ENCODE measurements around the gene FUOM.
"Not testable (repeated sequence)": the region's sequence is repeated elsewhere in the genome, so short reads cannot be mapped to it uniquely, and the experiment has no call there.

DNA sequence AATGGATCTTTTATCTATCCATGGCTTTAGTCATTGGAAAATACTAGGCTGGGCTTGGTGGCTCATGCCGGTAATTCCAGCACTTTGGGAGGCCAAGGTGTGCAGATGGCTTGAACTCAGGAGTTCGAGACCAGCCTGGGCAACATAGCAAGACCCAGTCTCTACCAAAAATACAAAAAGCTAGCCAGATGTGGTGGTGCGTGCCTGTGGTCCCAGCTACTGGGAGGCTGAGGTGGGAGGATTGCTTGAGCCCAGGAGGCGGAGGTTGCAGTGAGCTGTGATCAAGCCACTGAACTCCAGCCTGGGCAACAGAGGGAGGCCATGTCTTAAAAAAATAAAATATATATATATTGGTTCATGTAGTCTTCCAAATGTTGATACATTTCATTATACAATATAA lies 29.1 kb upstream of the FUOM start:
- TF ChIP-seq, protein P1, sequence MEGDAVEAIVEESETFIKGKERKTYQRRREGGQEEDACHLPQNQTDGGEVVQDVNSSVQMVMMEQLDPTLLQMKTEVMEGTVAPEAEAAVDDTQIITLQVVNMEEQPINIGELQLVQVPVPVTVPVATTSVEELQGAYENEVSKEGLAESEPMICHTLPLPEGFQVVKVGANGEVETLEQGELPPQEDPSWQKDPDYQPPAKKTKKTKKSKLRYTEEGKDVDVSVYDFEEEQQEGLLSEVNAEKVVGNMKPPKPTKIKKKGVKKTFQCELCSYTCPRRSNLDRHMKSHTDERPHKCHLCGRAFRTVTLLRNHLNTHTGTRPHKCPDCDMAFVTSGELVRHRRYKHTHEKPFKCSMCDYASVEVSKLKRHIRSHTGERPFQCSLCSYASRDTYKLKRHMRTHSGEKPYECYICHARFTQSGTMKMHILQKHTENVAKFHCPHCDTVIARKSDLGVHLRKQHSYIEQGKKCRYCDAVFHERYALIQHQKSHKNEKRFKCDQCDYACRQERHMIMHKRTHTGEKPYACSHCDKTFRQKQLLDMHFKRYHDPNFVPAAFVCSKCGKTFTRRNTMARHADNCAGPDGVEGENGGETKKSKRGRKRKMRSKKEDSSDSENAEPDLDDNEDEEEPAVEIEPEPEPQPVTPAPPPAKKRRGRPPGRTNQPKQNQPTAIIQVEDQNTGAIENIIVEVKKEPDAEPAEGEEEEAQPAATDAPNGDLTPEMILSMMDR (conservative IDR thresholded peaks at IDR 0.05; ENCODE audit: low read depth in 2 of 2): not testable (repeated sequence)
- not testable (repeated sequence) for TF ChIP-seq POLR2AphosphoS5 (IDR thresholded peaks at IDR 0.05; ENCODE audit: low read depth); EZH2 (IDR thresholded peaks at IDR 0.05; ENCODE audit: low read depth, unreplicated experiment)

Data from GM23338 (cell line).